Left ventricle myocardium inferior (tissue), 1 donor: ENCODE results near the gene STRA6. TPM values are rescaled to one million over a fixed set of nuclear protein-coding genes. Genes with fewer than 3 reads are reported as not detected.

ENCODE experiments used
- DNase-seq: peaks from one replicate; pipeline ENCODE4 v3.0.0-alpha.2; 2020
- H3K27ac ChIP-seq: fragments of 200-600 bp; replicated peaks from 2 replicates; pipeline ENCODE4 v1.8.0; 2021
- H3K27me3 ChIP-seq: fragments of 200-600 bp; 2 replicates; pipeline ENCODE4 v1.8.0; 2021; ENCODE audit warnings: low read depth
- H3K36me3 ChIP-seq: fragments of 200-600 bp; 2 replicates; pipeline ENCODE4 v1.8.0; 2021
- H3K4me1 ChIP-seq: fragments of 200-600 bp; 2 replicates; pipeline ENCODE4 v1.8.0; 2021
- H3K4me3 ChIP-seq: fragments of 200-600 bp; 2 replicates; pipeline ENCODE4 v1.8.0; 2021; ENCODE audit warnings: mild to moderate bottlenecking, moderate library complexity
- H3K9me3 ChIP-seq: fragments of 200-600 bp; replicated peaks from 2 replicates; pipeline ENCODE4 v1.8.0; 2021
- intact Hi-C: fragments of 100-400 bp; cut with micrococcal nuclease; formaldehyde crosslinking; loops from one replicate; pipeline ENCODE4 v1.11.0; 2022
- total RNA-seq: library from RNA; stranded (reverse); fragmentation: NEBNext Ultra II Directional; extraction: Animal tissue kit (Norgen Biotek cat#: 25700); gene quantifications from one replicate; pipeline ENCODE4 v1.2.1, GENCODE V29; 2021
- TF ChIP-seq, protein P1 (sequence below): fragments of 200-600 bp; IDR thresholded peaks from 2 replicates; pipeline ENCODE4 v1.8.0; 2021; ENCODE audit warnings: antibody characterized with exemption, mild to moderate bottlenecking, borderline replicate concordance
- donor health status: DM: no; HTN: yes; CAD: no; lungs with severe emphysema.

The STRA6 gene
- total RNA-seq, 1 donor from 2014 or later, result not detected

DNA sequence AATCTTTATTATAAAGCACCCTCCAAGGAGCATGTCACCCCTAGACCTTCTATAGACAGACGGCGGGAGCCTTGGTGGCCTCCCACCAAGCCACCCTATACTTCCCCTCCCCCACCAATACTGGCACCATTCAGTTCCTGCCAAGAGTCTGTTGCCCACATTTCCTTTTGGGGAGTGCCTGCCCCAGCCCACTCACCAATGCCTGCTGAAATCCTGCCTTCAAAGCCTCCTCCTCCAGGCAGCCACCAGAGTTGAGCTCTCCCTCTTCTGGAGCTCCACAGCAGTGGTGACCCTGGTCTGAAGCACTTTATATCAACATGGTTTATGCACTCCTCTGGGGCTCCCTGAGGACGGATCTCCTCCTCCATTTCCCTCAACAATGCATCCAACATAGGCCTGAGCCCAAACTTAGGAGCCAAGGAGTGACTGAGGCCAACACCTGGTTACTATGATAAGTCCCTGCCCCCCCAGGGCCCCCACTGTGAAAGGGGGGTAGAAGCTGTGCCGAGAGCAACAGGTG lies 42.3 kb upstream of the STRA6 start:
- TF ChIP-seq, protein P1, sequence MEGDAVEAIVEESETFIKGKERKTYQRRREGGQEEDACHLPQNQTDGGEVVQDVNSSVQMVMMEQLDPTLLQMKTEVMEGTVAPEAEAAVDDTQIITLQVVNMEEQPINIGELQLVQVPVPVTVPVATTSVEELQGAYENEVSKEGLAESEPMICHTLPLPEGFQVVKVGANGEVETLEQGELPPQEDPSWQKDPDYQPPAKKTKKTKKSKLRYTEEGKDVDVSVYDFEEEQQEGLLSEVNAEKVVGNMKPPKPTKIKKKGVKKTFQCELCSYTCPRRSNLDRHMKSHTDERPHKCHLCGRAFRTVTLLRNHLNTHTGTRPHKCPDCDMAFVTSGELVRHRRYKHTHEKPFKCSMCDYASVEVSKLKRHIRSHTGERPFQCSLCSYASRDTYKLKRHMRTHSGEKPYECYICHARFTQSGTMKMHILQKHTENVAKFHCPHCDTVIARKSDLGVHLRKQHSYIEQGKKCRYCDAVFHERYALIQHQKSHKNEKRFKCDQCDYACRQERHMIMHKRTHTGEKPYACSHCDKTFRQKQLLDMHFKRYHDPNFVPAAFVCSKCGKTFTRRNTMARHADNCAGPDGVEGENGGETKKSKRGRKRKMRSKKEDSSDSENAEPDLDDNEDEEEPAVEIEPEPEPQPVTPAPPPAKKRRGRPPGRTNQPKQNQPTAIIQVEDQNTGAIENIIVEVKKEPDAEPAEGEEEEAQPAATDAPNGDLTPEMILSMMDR, result no peak
- Histone ChIP-seq H3K4me1 (peaks cover 43% of the 10 kb centered on the region), H3K27me3 (peaks cover 25% of the 10 kb centered on the region), H3K4me3 (no peak overlapping the region), H3K27ac (no peak overlapping the region), H3K9me3 (no peaks in the 10 kb centered on the region), H3K36me3 (no peaks in the 10 kb centered on the region)
- intact Hi-C loops, result no loop called here
- DNase-seq, result no peak

DNA sequence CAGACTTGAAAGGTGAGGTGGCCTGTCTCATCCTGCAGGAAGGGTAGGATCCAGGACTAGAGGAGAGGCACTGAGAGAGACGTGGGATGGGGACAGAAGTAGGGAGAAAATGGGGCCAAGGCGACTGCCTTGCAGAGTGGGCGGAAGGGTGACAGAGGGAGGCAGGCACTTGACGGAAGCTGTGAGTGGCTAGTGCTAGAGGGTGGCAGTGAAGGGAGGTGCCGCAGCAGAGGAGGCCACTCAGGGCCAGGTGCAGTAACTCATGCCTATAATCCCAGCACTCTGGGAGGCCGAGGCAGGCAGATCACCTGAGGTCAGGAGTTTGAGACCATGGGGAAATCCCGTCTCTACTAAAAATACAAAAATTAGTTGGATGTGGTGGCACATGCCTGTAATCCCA lies 40.8 kb upstream of the STRA6 start:
- H3K4me1 ChIP-seq, result peaks cover 56% of the 10 kb centered on the region
- H3K27me3 ChIP-seq, result peaks cover 25% of the 10 kb centered on the region
- intact Hi-C loops, result no loop called here
- H3K36me3 ChIP-seq, result no peaks in the 10 kb centered on the region
- no peak for DNase-seq
- TF ChIP-seq, protein P1, result no peak
- H3K9me3 ChIP-seq, result no peaks in the 10 kb centered on the region
- H3K27ac ChIP-seq, result no peak overlapping the region
- no peak overlapping the region for H3K4me3 ChIP-seq

DNA sequence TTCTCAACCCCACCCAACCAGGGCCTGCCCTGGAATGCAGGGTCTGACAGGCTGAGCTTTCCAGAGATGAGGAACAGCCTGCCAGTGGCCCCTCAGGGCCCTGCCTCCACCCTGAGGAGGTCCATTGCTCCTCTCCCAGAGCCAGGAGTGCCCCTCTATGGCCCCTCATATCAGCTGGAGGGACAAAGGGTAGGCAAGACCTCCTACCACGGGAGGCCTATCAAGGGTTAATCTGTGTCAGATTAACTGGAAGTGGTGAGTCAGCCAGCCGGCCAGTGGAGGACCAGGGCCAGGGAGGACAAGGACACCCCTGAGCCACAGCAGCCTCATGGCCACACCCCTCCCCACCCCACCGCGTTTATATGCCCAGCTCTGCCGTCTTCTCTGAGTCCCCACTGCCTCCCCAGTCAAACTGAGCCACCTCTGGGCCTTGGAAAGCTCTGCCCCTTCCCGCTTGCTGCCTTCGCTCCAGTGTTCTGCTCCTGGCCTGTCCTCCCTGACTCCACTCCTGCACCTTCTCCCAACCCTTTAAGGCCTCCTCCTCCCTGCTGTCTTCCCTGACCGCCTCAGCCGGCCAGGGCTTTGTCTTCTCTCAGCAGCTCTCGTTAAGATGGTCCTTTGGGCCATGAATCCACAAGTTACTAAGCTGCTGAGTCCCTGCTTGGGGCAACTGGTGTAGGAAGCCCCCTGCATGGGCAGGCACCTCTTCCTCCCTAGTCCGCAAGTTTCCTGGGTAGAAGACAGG lies 40.0 kb upstream of the STRA6 start:
- no peak for DNase-seq
- TF ChIP-seq, protein P1, result no peak
- peak overlapping the region; percentile 22 for H3K27ac ChIP-seq
- H3K27me3 ChIP-seq, result peaks cover 25% of the 10 kb centered on the region
- no peaks in the 10 kb centered on the region for H3K9me3 ChIP-seq
- H3K4me1 ChIP-seq, result peaks cover 56% of the 10 kb centered on the region
- intact Hi-C loops, result no loop called here
- H3K36me3 ChIP-seq, result no peaks in the 10 kb centered on the region
- no peak overlapping the region for H3K4me3 ChIP-seq

DNA sequence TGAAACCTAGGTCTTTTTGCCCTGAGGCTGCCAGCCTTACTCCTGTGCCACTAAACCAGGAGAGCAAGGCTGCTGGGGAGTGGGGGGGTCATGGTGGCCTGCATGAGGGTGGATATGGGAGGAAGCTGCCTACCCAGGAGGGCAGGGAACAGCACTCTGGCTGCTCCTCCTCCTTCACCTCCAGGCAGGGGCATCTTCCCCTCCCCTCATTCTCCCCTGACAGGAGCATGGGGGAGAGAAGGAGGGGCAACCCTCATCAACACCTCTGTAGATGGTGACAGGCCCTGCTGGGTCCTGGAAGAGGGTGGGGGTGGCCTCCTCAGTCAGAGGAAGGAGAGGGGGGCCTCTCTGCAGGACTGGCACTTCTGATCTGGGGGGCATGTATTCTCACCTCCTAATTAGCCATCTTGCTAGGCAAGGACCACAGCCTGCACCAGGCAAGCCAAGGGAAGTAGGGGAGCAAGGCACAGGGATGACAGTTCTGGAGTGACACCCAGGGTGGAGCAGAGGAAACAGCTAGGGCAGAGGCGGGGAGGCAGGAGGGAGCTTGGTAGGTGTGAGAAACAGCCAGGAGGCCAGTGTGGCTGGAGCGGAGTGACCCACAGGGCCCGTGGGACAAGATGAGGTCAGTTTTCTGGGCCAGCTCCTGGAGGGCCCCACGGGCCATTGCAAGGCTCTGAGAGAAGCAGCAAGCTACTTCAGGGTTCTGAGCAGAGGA lies 38.5 kb upstream of the STRA6 start:
- H3K4me1 ChIP-seq, result peaks cover 56% of the 10 kb centered on the region
- H3K36me3 ChIP-seq, result no peaks in the 10 kb centered on the region
- peaks cover 16% of the 10 kb centered on the region for H3K27me3 ChIP-seq
- intact Hi-C loops, result no loop called here
- DNase-seq, result no peak
- H3K9me3 ChIP-seq, result no peaks in the 10 kb centered on the region
- TF ChIP-seq, protein P1, result no peak
- H3K27ac ChIP-seq, result peak overlapping the region; percentile 74
- H3K4me3 ChIP-seq, result no peak overlapping the region

DNA sequence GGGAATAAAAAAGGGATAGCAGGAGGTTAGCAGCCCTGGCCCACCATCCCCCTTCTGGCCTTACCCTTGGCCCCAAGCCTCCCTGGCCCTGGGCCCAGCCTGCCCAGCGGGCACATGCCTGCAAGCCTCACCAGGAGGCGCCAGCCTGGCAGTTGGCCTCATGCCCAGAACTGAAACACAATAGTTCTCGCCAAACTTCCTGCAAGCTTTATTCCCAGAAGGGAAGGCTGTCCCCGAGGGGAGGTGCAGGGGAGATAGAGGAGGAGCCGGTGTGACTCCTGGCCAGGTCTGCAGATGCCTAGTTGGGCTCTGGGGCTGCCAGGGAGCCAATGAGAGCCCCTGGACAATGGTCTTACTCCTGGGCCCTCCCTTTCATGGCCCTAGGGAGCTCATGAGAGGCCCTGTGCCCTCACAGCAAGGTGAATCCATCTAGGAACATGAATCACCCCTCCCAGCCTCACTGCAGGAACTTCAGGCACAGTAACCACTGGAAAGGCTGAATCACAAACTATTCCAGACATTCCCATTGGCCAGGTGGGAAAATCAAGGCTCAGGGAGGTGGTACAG lies 37.5 kb upstream of the STRA6 start:
- Histone ChIP-seq H3K4me1 (peaks cover 48% of the 10 kb centered on the region), H3K27me3 (peaks cover 6% of the 10 kb centered on the region), H3K9me3 (no peaks in the 10 kb centered on the region), H3K4me3 (no peak overlapping the region), H3K27ac (peak overlapping the region; percentile 74), H3K36me3 (no peaks in the 10 kb centered on the region)
- peak; percentile 85 for DNase-seq
- intact Hi-C loops, result no loop called here
- TF ChIP-seq, protein P1, result peak; percentile 62
